Breast epithelium (tissue), 4 donors: ENCODE measurements around the gene DENND5B. TPM values are rescaled to one million over a fixed set of nuclear protein-coding genes. Genes with fewer than 3 reads are reported as not detected.
"Not testable (repeated sequence)": the region's sequence is repeated elsewhere in the genome, so short reads cannot be mapped to it uniquely, and the experiment has no call there.

Experiments used
- DNase-seq, 2 donors: peaks; one replicate each; pipeline ENCODE4 v3.0.0-alpha.2; 2019; ENCODE audit warnings: low spot score in 2 of 2
- H3K27ac ChIP-seq, 2 donors: fragments of 200-600 bp; sonication (generic) in 1 of 2; one replicate each; pipeline ENCODE4 v1.5.1; 2016 to 2019; ENCODE audit warnings: mild to moderate bottlenecking in 1 of 2
- H3K27me3 ChIP-seq, 2 donors: fragments of 200-600 bp; sonication (generic) in 1 of 2; one replicate each; pipeline versions ENCODE4 v1.5.1 to v1.6.0; 2017 to 2019; ENCODE audit warnings: control low read depth in 1 of 2, mild to moderate bottlenecking in 1 of 2
- H3K36me3 ChIP-seq: fragments of 200-600 bp; one replicate; pipeline ENCODE4 v1.5.1; 2019
- H3K4me1 ChIP-seq, 2 donors: fragments of 200-600 bp; sonication (generic); one replicate each; pipeline ENCODE4 v1.5.1; 2016 to 2019; ENCODE audit warnings: control low read depth in 1 of 2
- H3K4me3 ChIP-seq, 3 donors: fragments of 200-600 bp; sonication (generic); 1 replicate in 2 of 3; 2 replicates in 1 of 3; pipeline ENCODE4 v1.5.1; 2016 to 2019; ENCODE audit warnings: mild to moderate bottlenecking in 3 of 3, moderate library complexity in 2 of 3
- H3K9me3 ChIP-seq, 2 donors: fragments of 200-600 bp; sonication (generic) in 1 of 2; one replicate each; pipeline ENCODE4 v1.5.1; 2016 to 2019; ENCODE audit warnings: control low read depth in 1 of 2
- CTCF ChIP-seq, 3 donors: fragments of 450-650 bp; IDR thresholded peaks; one replicate each; pipeline ENCODE4 v1.5.1; 2016 to 2017; ENCODE audit warnings: antibody characterized with exemption in 3 of 3, mild to moderate bottlenecking in 3 of 3, moderate library complexity in 3 of 3
- POLR2A ChIP-seq: fragments of 450-650 bp; IDR thresholded peaks from one replicate; pipeline ENCODE4 v1.6.1; 2016; ENCODE audit warnings: antibody characterized with exemption, mild to moderate bottlenecking, moderate library complexity
- POLR2AphosphoS5 ChIP-seq, 3 donors: sonication (generic); formaldehyde crosslinking; IDR thresholded peaks; one replicate each; pipeline ENCODE4 v1.6.1; 2017; ENCODE audit warnings: antibody characterized with exemption in 3 of 3
- intact Hi-C: fragments of 100-400 bp; cut with DNase I; formaldehyde crosslinking; loops from one replicate; pipeline ENCODE4 v1.15.1; 2023; ENCODE audit warnings: low total_unique reads
- total RNA-seq, 3 donors: library from RNA; depleted of rRNA; stranded (reverse); fragments of >200 nt; gene quantifications; one replicate each; pipeline ENCODE4 v1.1.0, GENCODE V29; 2016

The DENND5B gene
- total RNA-seq, 3 donors from 2014 or later = 16.0 to 18.7 (median 17.7) TPM

GRCh38 chr12:31507966-31508365, 83.0 kb downstream of the DENND5B start:
- intact Hi-C loops = no loop called here
- H3K27me3 ChIP-seq = no peaks in the 10 kb centered on the region

GRCh38 chr12:31506515-31507306, 84.2 kb downstream of the DENND5B start:
- Histone ChIP-seq H3K4me1 (no peaks in the 10 kb centered on the region), H3K27ac (no peak overlapping the region), H3K4me3 (no peak overlapping the region), H3K36me3 (no peaks in the 10 kb centered on the region), H3K9me3 (peaks cover 0 to 3% of the 10 kb centered on the region in 2 donors), H3K27me3 (no peaks in the 10 kb centered on the region)
- no peak for DNase-seq
- intact Hi-C loops = no loop called here
- TF ChIP-seq CTCF (IDR thresholded peaks at IDR 0.05) (no peak), POLR2A (no peak), POLR2AphosphoS5 (IDR thresholded peaks at IDR 0.05) (no peak)

More at GRCh38 chr12:31507966-31508365, 83.0 kb downstream of the DENND5B start:
- Histone ChIP-seq H3K27ac (no peak overlapping the region), H3K4me1 (no peaks in the 10 kb centered on the region), H3K36me3 (no peaks in the 10 kb centered on the region), H3K9me3 (peaks cover 0 to 3% of the 10 kb centered on the region in 2 donors), H3K4me3 (no peak overlapping the region)
- no peak for DNase-seq
- TF ChIP-seq POLR2A (no peak), CTCF (IDR thresholded peaks at IDR 0.05) (no peak), POLR2AphosphoS5 (IDR thresholded peaks at IDR 0.05) (no peak)

- TF ChIP-seq CTCF (IDR thresholded peaks at IDR 0.05) = no peak
- no peak for TF ChIP-seq POLR2AphosphoS5 (IDR thresholded peaks at IDR 0.05)
- TF ChIP-seq POLR2A = no peak
- no peaks in the 10 kb centered on the region for H3K36me3 ChIP-seq
- no peak overlapping the region for H3K4me3 ChIP-seq
- DNase-seq = no peak
- H3K27ac ChIP-seq = no peak overlapping the region
- no peaks in the 10 kb centered on the region for H3K27me3 ChIP-seq
- H3K9me3 ChIP-seq = peaks cover 0 to 3% of the 10 kb centered on the region in 2 donors
- no peaks in the 10 kb centered on the region for H3K4me1 ChIP-seq
- intact Hi-C loops = no loop called here
Observed at GRCh38 chr12:31504625-31505222, 86.2 kb downstream of the DENND5B start.

DNA sequence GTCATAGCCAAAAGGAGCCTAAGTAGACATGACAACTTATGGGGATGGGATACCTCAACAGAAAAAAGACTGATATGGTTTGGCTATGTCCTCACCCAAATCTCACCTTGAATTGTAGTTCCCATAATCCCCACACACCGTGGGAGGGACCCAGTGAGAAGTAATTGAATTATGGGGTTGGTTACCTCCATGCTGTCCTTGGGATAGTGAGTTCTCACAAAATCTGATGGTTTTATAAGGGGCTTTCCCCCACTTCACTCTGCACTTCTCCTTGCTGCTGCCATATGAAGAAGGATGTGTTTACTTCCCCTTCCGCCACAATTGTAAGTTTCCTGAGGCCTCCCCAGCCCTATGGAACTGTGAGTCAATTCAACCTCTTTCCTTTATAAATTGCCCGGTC, 89.9 kb downstream of the DENND5B start:
- intact Hi-C loops, H3K4me3 ChIP-seq, H3K4me1 ChIP-seq, H3K27ac ChIP-seq, H3K9me3 ChIP-seq, H3K36me3 ChIP-seq, DNase-seq, H3K27me3 ChIP-seq: not testable (repeated sequence)

- TF ChIP-seq POLR2AphosphoS5 (IDR thresholded peaks at IDR 0.05) = no peak
- no peak for TF ChIP-seq POLR2A
- TF ChIP-seq CTCF (IDR thresholded peaks at IDR 0.05) = no peak
- H3K4me3 ChIP-seq = no peak overlapping the region
- intact Hi-C loops = no loop called here
- H3K4me1 ChIP-seq = no peaks in the 10 kb centered on the region
- no peaks in the 10 kb centered on the region for H3K27me3 ChIP-seq
- DNase-seq = no peak
- H3K36me3 ChIP-seq = no peaks in the 10 kb centered on the region
- H3K27ac ChIP-seq = no peak overlapping the region
- no peaks in the 10 kb centered on the region for H3K9me3 ChIP-seq
Observed at GRCh38 chr12:31499567-31499966, 91.4 kb downstream of the DENND5B start.
